Measurements from ENCODE around the gene APCDD1L.

The APCDD1L gene

GRCh38 chr20:58523072-58523970, 8.1 kb upstream of the APCDD1L start:
- no peak overlapping the region for H3K4me3 ChIP-seq (ENCODE audit: insufficient read depth, low read length, poor library complexity, severe bottlenecking)
- H4K20me1 ChIP-seq (ENCODE audit: low read depth, low read length), result no peaks in the 10 kb centered on the region
- H3K9ac ChIP-seq (ENCODE audit: low read length), result no peak overlapping the region
- peaks cover 4% of the 10 kb centered on the region; the same call in 1 of the 2 replicates for H3K9me3 ChIP-seq (ENCODE audit: insufficient read depth, low read length)
- H3F3A ChIP-seq (ENCODE audit: insufficient read depth), result no peaks in the 10 kb centered on the region
- no peak overlapping the region for H3K27ac ChIP-seq (ENCODE audit: low read depth, low read length)
- H3K27me3 ChIP-seq (ENCODE audit: low read length), result no peaks in the 10 kb centered on the region
- H2AFZ ChIP-seq (ENCODE audit: low read depth, low read length, severe bottlenecking), result no peak overlapping the region
- no peak overlapping the region for H3K4me2 ChIP-seq (ENCODE audit: low read depth, low read length, poor library complexity, severe bottlenecking)
- no peaks in the 10 kb centered on the region for H3K9me2 ChIP-seq (replicated peaks; ENCODE audit: insufficient read depth, low read length)
- H3K36me3 ChIP-seq (ENCODE audit: low read length), result no peaks in the 10 kb centered on the region
- TF ChIP-seq CTCF (IDR thresholded peaks at IDR 0.05; ENCODE audit: insufficient read depth, low read length, poor library complexity, severe bottlenecking), result no peak
- TF ChIP-seq EZH2phosphoT487 (conservative IDR thresholded peaks at IDR 0.05; ENCODE audit: low read length), result no peak
- H3K79me2 ChIP-seq (ENCODE audit: insufficient read depth, low read length), result no peaks in the 10 kb centered on the region

GRCh38 chr20:58522666-58523065, 7.5 kb upstream of the APCDD1L start:
- TF ChIP-seq CTCF (IDR thresholded peaks at IDR 0.05; ENCODE audit: insufficient read depth, low read length, poor library complexity, severe bottlenecking), result no peak
- TF ChIP-seq EZH2phosphoT487 (conservative IDR thresholded peaks at IDR 0.05; ENCODE audit: low read length), result no peak
- Histone ChIP-seq H3K27ac (ENCODE audit: low read depth, low read length) (no peak overlapping the region), H3K9me2 (replicated peaks; ENCODE audit: insufficient read depth, low read length) (no peaks in the 10 kb centered on the region), H3K36me3 (ENCODE audit: low read length) (no peaks in the 10 kb centered on the region), H3K27me3 (ENCODE audit: low read length) (no peaks in the 10 kb centered on the region), H3F3A (ENCODE audit: insufficient read depth) (no peaks in the 10 kb centered on the region), H2AFZ (ENCODE audit: low read depth, low read length, severe bottlenecking) (no peak overlapping the region), H4K20me1 (ENCODE audit: low read depth, low read length) (no peaks in the 10 kb centered on the region), H3K4me2 (ENCODE audit: low read depth, low read length, poor library complexity, severe bottlenecking) (no peak overlapping the region), H3K79me2 (ENCODE audit: insufficient read depth, low read length) (no peaks in the 10 kb centered on the region), H3K4me3 (ENCODE audit: insufficient read depth, low read length, poor library complexity, severe bottlenecking) (no peak overlapping the region), H3K9ac (ENCODE audit: low read length) (no peak overlapping the region), H3K9me3 (ENCODE audit: insufficient read depth, low read length) (peaks cover 4% of the 10 kb centered on the region; the same call in 1 of the 2 replicates)

- Histone ChIP-seq H3K27me3 (ENCODE audit: low read length) (no peaks in the 10 kb centered on the region), H3K27ac (ENCODE audit: low read depth, low read length) (no peak overlapping the region), H3F3A (ENCODE audit: insufficient read depth) (no peaks in the 10 kb centered on the region), H3K9ac (ENCODE audit: low read length) (no peak overlapping the region), H3K9me2 (replicated peaks; ENCODE audit: insufficient read depth, low read length) (no peaks in the 10 kb centered on the region), H4K20me1 (ENCODE audit: low read depth, low read length) (no peaks in the 10 kb centered on the region), H3K36me3 (ENCODE audit: low read length) (no peaks in the 10 kb centered on the region), H3K79me2 (ENCODE audit: insufficient read depth, low read length) (no peaks in the 10 kb centered on the region), H2AFZ (ENCODE audit: low read depth, low read length, severe bottlenecking) (no peak overlapping the region), H3K4me3 (ENCODE audit: insufficient read depth, low read length, poor library complexity, severe bottlenecking) (no peak overlapping the region), H3K9me3 (ENCODE audit: insufficient read depth, low read length) (peaks cover 4% of the 10 kb centered on the region; the same call in 1 of the 2 replicates), H3K4me2 (ENCODE audit: low read depth, low read length, poor library complexity, severe bottlenecking) (no peak overlapping the region)
- TF ChIP-seq CTCF (IDR thresholded peaks at IDR 0.05; ENCODE audit: insufficient read depth, low read length, poor library complexity, severe bottlenecking), result no peak
- no peak for TF ChIP-seq EZH2phosphoT487 (conservative IDR thresholded peaks at IDR 0.05; ENCODE audit: low read length)
Observed at GRCh38 chr20:58521763-58522162, 6.6 kb upstream of the APCDD1L start.
